HCT116 (cell line): ENCODE results near the gene AQP7. TPM values are rescaled to one million over a fixed set of nuclear protein-coding genes. Genes with fewer than 3 reads are reported as not detected.

Source experiments
- ATAC-seq: fragments of 200-7000 bp; cut with Tn5 transposase; 2 replicates; pipeline ENCODE4 v1.9.1; 2020; ENCODE audit warnings: mild to moderate bottlenecking, moderate library complexity
- BruUV-seq: library from RNA; stranded (reverse); fragments of 400-500 nt; replicated peaks from 2 replicates; lab custom pipeline; 2021; lab: Mats Ljungman, UMichigan
- CTCF ChIA-PET: fragments of 300-600 bp; sonication (Branson Sonifier 250); formaldehyde crosslinking; loops from one replicate; lab custom pipeline; 2021; ENCODE audit warnings: antibody characterized with exemption; lab: Charles Lee
- POLR2A ChIA-PET: fragments of 300-600, 350-600 bp; sonication (Branson Sonifier 250); formaldehyde crosslinking; loops from one replicate; lab custom pipeline; 2021; ENCODE audit warnings: antibody characterized with exemption; lab: Charles Lee
- RAD21 ChIA-PET, 2 experiments: fragments of 300-600 bp; sonication (Branson Sonifier 250); formaldehyde crosslinking; loops; one replicate each; lab custom pipeline; 2023; ENCODE audit warnings: low total read pairs in 2 of 2; ENCODE audit not compliant: uncharacterized antibody in 2 of 2, unreplicated experiment in 2 of 2, low non-redundant PET in 1 of 2; lab: Charles Lee
- DNase-seq: peaks from one replicate; pipeline ENCODE4 v3.0.0-alpha.2; 2010; ENCODE audit warnings: low read depth, low spot score
- H2AFZ ChIP-seq: fragments of 200-600 bp; shearing (Covaris generic), sonication (generic); 2 replicates; pipeline ENCODE4 v1.6.1; 2017; ENCODE audit warnings: low read depth, mixed run types, mixed read lengths, antibody characterized with exemption, low read length; ENCODE audit not compliant: poor library complexity, severe bottlenecking
- H3K27ac ChIP-seq: 2 replicates; pipeline ENCODE4 v1.5.1; 2012; ENCODE audit warnings: low read depth, low read length
- H3K27me3 ChIP-seq: fragments of 200-600 bp; sonication (generic); 2 replicates; pipeline ENCODE4 v1.6.1; 2016; ENCODE audit warnings: mixed run types, low read length, mixed read lengths; ENCODE audit not compliant: insufficient read depth
- H3K36me3 ChIP-seq, 2 experiments: fragments of 200-500 bp in 1 of 2; fragments of 200-600 bp in 1 of 2; sonication (Bioruptor generic) in 1 of 2; sonication (generic) in 1 of 2; 2 replicates each; pipeline versions ENCODE4 v1.5.1 to v1.6.1; 2014 to 2016; ENCODE audit warnings: low read length in 2 of 2, inconsistent platforms in 1 of 2, mixed read lengths in 1 of 2, mixed run types in 1 of 2; ENCODE audit not compliant: insufficient read depth in 2 of 2, control insufficient read depth in 1 of 2
- H3K4me1 ChIP-seq, 2 experiments: fragments of 200-600 bp in 1 of 2; sonication (generic) in 1 of 2; 2 replicates each; pipeline versions ENCODE4 v1.5.1 to v1.6.1; 2012 to 2017; ENCODE audit warnings: low read length in 2 of 2, inconsistent platforms in 1 of 2, mild to moderate bottlenecking in 1 of 2, mixed read lengths in 1 of 2, mixed run types in 1 of 2, moderate library complexity in 1 of 2; ENCODE audit not compliant: insufficient read depth in 2 of 2, control insufficient read depth in 1 of 2
- H3K4me2 ChIP-seq: fragments of 200-600 bp; sonication (generic); 2 replicates; pipeline ENCODE4 v1.6.1; 2017; ENCODE audit warnings: mixed run types, low read length, mixed read lengths
- H3K4me3 ChIP-seq, 2 experiments: fragments of 200-600 bp in 1 of 2; sonication (generic) in 1 of 2; replicated peaks in 1 of 2; 2 replicates each; pipeline ENCODE4 v1.5.1; 2011 to 2016; ENCODE audit warnings: low read length in 2 of 2, control low read depth in 1 of 2, low read depth in 1 of 2, mild to moderate bottlenecking in 1 of 2, mixed read lengths in 1 of 2, mixed run types in 1 of 2
- H3K79me2 ChIP-seq: fragments of 200-600 bp; sonication (generic); 2 replicates; pipeline ENCODE4 v1.6.1; 2017; ENCODE audit warnings: mild to moderate bottlenecking, mixed run types, low read length, moderate library complexity, mixed read lengths; ENCODE audit not compliant: insufficient read depth
- H3K9ac ChIP-seq: fragments of 200-600 bp; sonication (generic); 2 replicates; pipeline ENCODE4 v1.6.1; 2016; ENCODE audit warnings: low read length, mixed read lengths
- H3K9me2 ChIP-seq: fragments of 200-600 bp; sonication (generic), shearing (Covaris generic); 2 replicates; pipeline ENCODE4 v1.6.1; 2017; ENCODE audit warnings: mixed run types, mild to moderate bottlenecking, moderate library complexity; ENCODE audit not compliant: insufficient read depth
- H3K9me3 ChIP-seq, 2 experiments: fragments of 200-500 bp in 1 of 2; fragments of 200-600 bp in 1 of 2; sonication (Bioruptor generic) in 1 of 2; sonication (generic) in 1 of 2; 2 replicates each; pipeline ENCODE4 v1.6.1; 2014 to 2017; ENCODE audit warnings: low read length in 2 of 2, mixed read lengths in 2 of 2, inconsistent platforms in 1 of 2, low read depth in 1 of 2, mild to moderate bottlenecking in 1 of 2, mixed run types in 1 of 2, moderate library complexity in 1 of 2; ENCODE audit not compliant: control insufficient read depth in 1 of 2, insufficient read depth in 1 of 2
- H4K20me1 ChIP-seq: fragments of 200-600 bp; sonication (generic), shearing (Covaris generic); 2 replicates; pipeline ENCODE4 v1.6.1; 2017; ENCODE audit warnings: mixed run types, mild to moderate bottlenecking, moderate library complexity; ENCODE audit not compliant: insufficient read depth
- CBX3 ChIP-seq: IDR thresholded peaks from 2 replicates; pipeline ENCODE4 v1.6.1; 2012; ENCODE audit warnings: low read depth
- CTCF ChIP-seq, 3 experiments: fragments of 200-600 bp in 1 of 3; sonication (generic) in 1 of 3; IDR thresholded peaks in 2 of 3; conservative IDR thresholded peaks in 1 of 3; 2 replicates each; pipeline ENCODE4 v1.5.1; 2012 to 2017; ENCODE audit warnings: low read depth in 2 of 3, low read length in 2 of 3, antibody characterized with exemption in 1 of 3, borderline replicate concordance in 1 of 3, control low read depth in 1 of 3, mild to moderate bottlenecking in 1 of 3, mixed read lengths in 1 of 3, mixed run types in 1 of 3, moderate library complexity in 1 of 3; ENCODE audit not compliant: insufficient read depth in 1 of 3
- FOSL1 ChIP-seq: IDR thresholded peaks from 2 replicates; pipeline ENCODE4 v1.6.1; 2012; ENCODE audit warnings: low read depth
- REST ChIP-seq: IDR thresholded peaks from 2 replicates; pipeline ENCODE4 v1.6.1; 2012; ENCODE audit warnings: low read depth
- SIN3A ChIP-seq: IDR thresholded peaks from 2 replicates; pipeline ENCODE4 v1.6.1; 2012; ENCODE audit warnings: low read depth
- SP1 ChIP-seq: IDR thresholded peaks from 2 replicates; pipeline ENCODE4 v1.6.1; 2012; ENCODE audit warnings: low read depth
- SRF ChIP-seq: IDR thresholded peaks from 2 replicates; pipeline ENCODE4 v1.6.1; 2012; ENCODE audit warnings: low read depth
- ZBTB33 ChIP-seq: IDR thresholded peaks from 2 replicates; pipeline ENCODE4 v1.6.1; 2011; ENCODE audit warnings: mild to moderate bottlenecking, low read length, moderate library complexity; ENCODE audit not compliant: insufficient replicate concordance; ENCODE audit errors: extremely low read depth
- intact Hi-C: fragments of 100-400 bp; cut with micrococcal nuclease; formaldehyde crosslinking; loops from 2 replicates; pipeline ENCODE4 v1.10.0; 2022
- total RNA-seq: library from RNA; stranded (reverse); gene quantifications from one replicate; pipeline ENCODE4 v1.2.1, GENCODE V29; 2021; ENCODE audit not compliant: unreplicated experiment

The AQP7 gene
- total RNA-seq, 1 experiment from 2014 or later = 0.96 TPM

GRCh38 chr9:33408087-33408486 is 5.7 kb upstream of the AQP7 start:
- Histone ChIP-seq H2AFZ (no peak overlapping the region), H3K36me3 (no peaks in the 10 kb centered on the region), H3K27me3 (no peaks in the 10 kb centered on the region), H3K4me1 (peaks cover 0 to 2% of the 10 kb centered on the region in 2 experiments; a peak in 1 of 4 replicates), H3K9ac (no peak overlapping the region), H4K20me1 (no peaks in the 10 kb centered on the region), H3K4me2 (no peak overlapping the region), H3K4me3 (no peak overlapping the region), H3K79me2 (no peaks in the 10 kb centered on the region), H3K9me2 (no peaks in the 10 kb centered on the region), H3K9me3 (no peaks in the 10 kb centered on the region), H3K27ac (no peak overlapping the region)
- TF ChIP-seq REST = no peak
- no peak for TF ChIP-seq FOSL1
- no peak for TF ChIP-seq SRF
- no peak for TF ChIP-seq CTCF (IDR thresholded peaks at IDR 0.05 in 2 of 3, conservative IDR thresholded peaks at IDR 0.05 in 1 of 3; ENCODE audit: borderline replicate concordance in 1 of 3, insufficient read depth in 1 of 3, low read depth in 2 of 3, low read length in 2 of 3)
- no peak for TF ChIP-seq SP1
- TF ChIP-seq ZBTB33 = no peak
- no peak for TF ChIP-seq SIN3A
- TF ChIP-seq CBX3 = no peak
- ChIA-PET POLR2A (no interaction called here), CTCF (no interaction called here), RAD21 (no interaction called here)
- intact Hi-C loops = no loop called here
- ATAC-seq = 0 out of 2 replicates have a peak, but pooled peaks have one; percentile 18
- no peak for DNase-seq
- BruUV-seq = no TSS peak
